RWPE1 (cell line): ENCODE data around the gene MYOM3.
A peak's percentile ranks its signal among the peaks of the same experiment; 100 is the strongest.

Experiments used
- CTCF ChIA-PET: fragments of 350-600 bp; sonication (Branson Sonifier 250); formaldehyde crosslinking; extraction: SDS; loops from one replicate; lab custom pipeline; 2021; lab: Yijun Ruan, JAX
- POLR2A ChIA-PET: fragments of 400-600 bp; formaldehyde crosslinking; extraction: SDS; loops from one replicate; lab custom pipeline; 2020; ENCODE audit warnings: antibody characterized with exemption; ENCODE audit not compliant: low non-redundant PET; lab: Yijun Ruan, JAX
- DNase-seq: peaks from one replicate; pipeline ENCODE4 v3.0.0; 2012; ENCODE audit warnings: low spot score
- H3K27ac ChIP-seq: fragments of 450-650 bp; 2 replicates; pipeline ENCODE4 v1.5.1; 2017
- TF ChIP-seq, protein P1 (sequence below): fragments of 450-650 bp; conservative IDR thresholded peaks from 2 replicates; pipeline ENCODE4 v1.5.1; 2017; ENCODE audit warnings: low read depth, mild to moderate bottlenecking

MYOM3 gene

DNA sequence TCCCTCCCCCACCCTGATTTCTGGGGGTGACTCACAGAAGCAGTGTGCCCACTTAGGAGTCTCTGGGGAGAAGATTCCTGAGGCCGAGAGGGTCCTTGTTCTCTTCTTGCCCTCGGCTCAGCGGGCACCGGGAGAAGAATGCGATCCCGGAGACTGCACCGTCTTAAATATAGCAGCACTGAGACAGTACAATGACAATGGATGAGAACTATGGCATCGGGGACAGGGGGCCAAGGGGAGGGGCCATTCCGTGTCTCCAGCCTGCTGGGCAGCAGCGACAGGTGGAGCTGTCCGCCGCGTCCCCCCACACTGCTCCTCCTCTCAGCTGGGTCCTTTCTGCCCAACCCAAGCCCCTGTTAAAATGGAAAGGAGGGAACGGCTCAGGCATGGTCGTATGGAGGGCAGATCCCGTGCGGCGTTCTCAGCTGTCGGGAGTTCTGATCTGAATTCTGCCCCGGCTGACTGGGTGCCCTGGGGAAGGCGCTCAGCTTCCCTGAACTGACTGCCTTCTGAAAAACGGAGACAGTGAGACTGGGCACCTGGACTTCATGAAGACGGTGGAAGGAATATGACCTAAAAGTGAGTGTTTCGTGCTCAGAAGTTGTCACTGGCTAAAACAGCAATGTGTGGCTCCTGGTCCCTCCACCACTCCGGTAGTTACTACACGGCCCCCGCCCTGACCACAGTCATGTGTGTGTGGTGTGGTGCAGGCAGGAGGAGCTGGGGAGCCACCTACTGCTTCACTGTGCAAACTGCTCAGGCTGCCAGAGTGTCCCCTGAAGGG, at the start of gene MYOM3:
Gene MYOM3 (minus strand): TSS at position 140 of the 784 bp plus-strand sequence. CDS start 3,499 bp downstream, outside the sequence.
- peak; percentile 62 for DNase-seq
- ChIA-PET POLR2A (no interaction called here), CTCF (interaction anchor here (0.5 to 2.0 kb wide), 5 partner anchors 37 to 421 kb away, joined by 3 to 8 read pairs (median 4); no protein-coding TSS in a partner anchor)
- TF ChIP-seq, protein P1, sequence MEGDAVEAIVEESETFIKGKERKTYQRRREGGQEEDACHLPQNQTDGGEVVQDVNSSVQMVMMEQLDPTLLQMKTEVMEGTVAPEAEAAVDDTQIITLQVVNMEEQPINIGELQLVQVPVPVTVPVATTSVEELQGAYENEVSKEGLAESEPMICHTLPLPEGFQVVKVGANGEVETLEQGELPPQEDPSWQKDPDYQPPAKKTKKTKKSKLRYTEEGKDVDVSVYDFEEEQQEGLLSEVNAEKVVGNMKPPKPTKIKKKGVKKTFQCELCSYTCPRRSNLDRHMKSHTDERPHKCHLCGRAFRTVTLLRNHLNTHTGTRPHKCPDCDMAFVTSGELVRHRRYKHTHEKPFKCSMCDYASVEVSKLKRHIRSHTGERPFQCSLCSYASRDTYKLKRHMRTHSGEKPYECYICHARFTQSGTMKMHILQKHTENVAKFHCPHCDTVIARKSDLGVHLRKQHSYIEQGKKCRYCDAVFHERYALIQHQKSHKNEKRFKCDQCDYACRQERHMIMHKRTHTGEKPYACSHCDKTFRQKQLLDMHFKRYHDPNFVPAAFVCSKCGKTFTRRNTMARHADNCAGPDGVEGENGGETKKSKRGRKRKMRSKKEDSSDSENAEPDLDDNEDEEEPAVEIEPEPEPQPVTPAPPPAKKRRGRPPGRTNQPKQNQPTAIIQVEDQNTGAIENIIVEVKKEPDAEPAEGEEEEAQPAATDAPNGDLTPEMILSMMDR: peak; percentile 72
- H3K27ac ChIP-seq: peak within 1 kb of the TSS; percentile 92

DNA sequence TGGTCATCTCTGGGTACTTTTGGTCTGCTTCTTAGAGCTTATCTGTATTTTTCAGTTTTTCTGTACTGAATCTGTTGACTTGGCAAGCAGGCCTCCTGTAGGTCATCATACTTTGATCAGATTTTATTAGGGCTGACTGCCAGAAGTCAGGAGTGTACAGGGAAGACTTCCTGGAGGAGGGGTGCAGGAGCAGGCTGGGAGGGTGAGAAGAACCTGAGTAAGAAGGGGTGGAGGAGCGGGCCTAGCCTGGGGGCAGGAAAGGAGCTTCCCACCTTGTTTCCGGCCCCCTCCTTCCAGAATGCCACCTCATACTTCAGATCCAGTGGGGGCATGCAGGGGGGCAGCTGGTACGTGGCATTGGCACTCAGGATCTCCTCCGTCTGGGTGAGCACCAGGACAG, 49.3 kb upstream of the MYOM3 start:
- no peak for DNase-seq

DNA sequence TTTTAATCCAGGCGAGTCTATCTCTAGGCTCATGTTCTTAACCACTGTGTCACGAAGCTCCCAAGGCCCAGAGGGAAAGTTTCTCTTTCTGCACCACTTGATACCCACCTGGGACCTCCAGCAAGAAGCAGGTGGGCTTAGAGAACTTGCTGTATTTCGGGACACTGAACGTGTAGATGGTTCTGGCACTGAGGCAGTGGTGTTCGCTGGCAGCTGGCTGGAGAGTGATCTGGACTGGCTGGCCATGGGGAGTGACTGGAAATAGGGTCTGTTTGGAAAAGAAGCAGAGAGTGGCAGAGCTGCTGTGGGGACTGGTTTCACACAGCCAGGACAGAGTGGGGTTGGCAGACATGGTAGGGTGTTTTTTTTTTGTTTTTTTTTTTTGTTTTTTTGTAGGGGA, 47.4 kb upstream of the MYOM3 start:
- TF ChIP-seq, protein P1: no peak
- ChIA-PET POLR2A (no interaction called here), CTCF (interaction anchor here (0.6 to 0.7 kb wide), 4 partner anchors 11 to 762 kb away, joined by 3 to 7 read pairs (median 5); no protein-coding TSS in a partner anchor)
- H3K27ac ChIP-seq: no peak overlapping the region
- no peak for DNase-seq

More for the DNA sequence above, 49.3 kb upstream of the MYOM3 start:
- CTCF ChIA-PET: interaction anchor here (0.7 to 1.0 kb wide), 4 partner anchors 11 to 524 kb away, joined by 3 to 5 read pairs (median 4); no protein-coding TSS in a partner anchor
- POLR2A ChIA-PET: no interaction called here
- TF ChIP-seq, protein P1: no peak
- peak overlapping the region; percentile 36 for H3K27ac ChIP-seq

DNA sequence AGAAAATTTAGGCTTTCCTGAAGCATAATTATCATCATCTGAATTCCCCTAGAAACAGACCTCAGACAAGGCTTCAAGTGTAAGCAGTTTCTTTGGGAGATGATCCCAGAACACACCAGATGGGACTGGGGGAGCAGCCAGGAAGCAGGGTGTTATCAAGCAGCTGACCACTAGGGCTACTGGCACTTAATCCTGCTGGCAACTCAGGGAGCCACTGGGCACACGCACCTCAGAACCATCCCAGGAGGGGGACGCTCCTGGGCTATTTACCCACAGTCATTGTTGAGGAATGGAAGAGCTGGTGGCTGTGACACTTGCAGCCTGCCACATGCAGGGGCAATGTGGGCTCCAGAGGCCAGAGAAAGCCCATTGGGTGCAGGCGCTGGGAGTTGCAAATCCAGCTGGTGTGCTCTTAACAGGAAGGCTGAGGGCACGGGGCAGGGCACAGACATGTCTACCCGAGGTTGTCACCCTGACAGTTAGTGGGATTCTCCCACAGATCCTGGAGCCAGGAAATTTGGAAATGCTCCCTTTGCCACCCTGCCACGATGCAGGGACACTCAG, 46.1 kb upstream of the MYOM3 start:
- H3K27ac ChIP-seq: no peak overlapping the region
- POLR2A ChIA-PET: no interaction called here
- DNase-seq: no peak
- TF ChIP-seq, protein P1: no peak
- CTCF ChIA-PET: interaction anchor here (0.9 to 1.0 kb wide), 2 partner anchors 7 to 86 kb away, joined by 3 to 4 read pairs; no protein-coding TSS in a partner anchor

DNA sequence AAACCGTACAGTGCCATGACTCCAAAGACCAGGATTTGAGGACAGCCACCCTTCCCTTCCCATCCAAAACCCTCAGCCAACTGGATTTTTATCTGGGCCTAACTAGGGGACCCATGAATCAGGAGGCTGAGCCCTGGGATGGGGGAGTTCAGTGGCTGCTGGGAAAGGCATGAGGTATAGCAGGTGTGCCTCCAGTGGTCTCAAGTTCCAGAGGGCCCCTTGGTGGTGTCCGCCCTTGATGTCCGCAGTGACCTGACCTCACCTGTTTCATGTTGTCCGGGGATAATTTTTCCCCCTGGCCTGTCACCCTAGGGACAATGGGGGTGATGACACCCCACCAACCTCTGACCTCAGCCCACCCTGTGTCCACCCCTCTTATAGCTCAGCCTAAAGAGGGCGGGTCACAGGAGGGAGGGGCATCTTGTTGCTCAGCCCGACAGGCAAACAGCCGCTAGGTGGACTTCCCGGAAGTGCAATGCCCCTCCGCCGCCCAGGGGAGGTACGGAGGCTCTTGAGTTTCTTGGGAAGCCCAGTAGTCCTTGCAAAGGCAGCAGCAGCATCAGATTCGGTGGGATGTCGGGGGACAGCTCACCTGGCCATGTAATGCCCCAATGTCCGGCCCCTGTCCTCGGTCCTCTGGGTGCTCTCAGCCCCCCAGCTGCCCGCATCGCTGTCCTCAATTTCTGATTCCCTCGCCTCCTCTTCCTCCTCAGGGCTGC, 44.8 kb upstream of the MYOM3 start:
- no peak overlapping the region for H3K27ac ChIP-seq
- ChIA-PET POLR2A (no interaction called here), CTCF (interaction anchor here (0.9 kb wide), 1 partner anchor 85 kb away, joined by 3 read pairs; no protein-coding TSS in a partner anchor)
- TF ChIP-seq, protein P1: no peak
- no peak for DNase-seq
